K562 (cell line): ENCODE data around the gene ZPR1. TPM values are rescaled to one million over a fixed set of nuclear protein-coding genes. Genes with fewer than 3 reads are reported as not detected.

Source experiments
- ATAC-seq: fragments of 200-7000 bp; cut with Tn5 transposase; 3 replicates; pipeline ENCODE4 v1.9.1; 2020; ENCODE audit warnings: moderate library complexity
- BruUV-seq: library from RNA; stranded (reverse); fragments of 400-500 nt; replicated peaks from 2 replicates; lab custom pipeline; 2021; lab: Mats Ljungman, UMichigan
- CTCF ChIA-PET: fragments of 300-600 bp; formaldehyde crosslinking; extraction: SDS; loops from one replicate; lab custom pipeline; 2021; ENCODE audit warnings: low intra/inter-chr PET ratio; lab: Yijun Ruan, JAX
- POLR2A ChIA-PET: fragments of 300-600, 350-650 bp; sonication (Branson Sonifier 250); formaldehyde crosslinking; extraction: SDS; loops from one replicate; lab custom pipeline; 2021; ENCODE audit warnings: antibody characterized with exemption, inconsistent platforms; lab: Yijun Ruan, JAX
- DNase-seq, 4 experiments: peaks; one replicate each; pipeline versions ENCODE4 v3.0.0 to v3.0.0-alpha.2; 2011 to 2018; ENCODE audit warnings: low spot score in 3 of 4, mixed read lengths in 3 of 4; ENCODE audit errors: extremely low read depth in 1 of 4
- FAIRE-seq: peaks from 2 replicates; lab custom pipeline; 2011; peaks lifted over from hg19 to GRCh38; lab: Jason Lieb, UNC
- H2AFZ ChIP-seq: 2 replicates; pipeline ENCODE4 v1.6.0; 2011; ENCODE audit warnings: low read depth, low read length, control low read depth, inconsistent platforms
- H3K27ac ChIP-seq: fragments of 200-600 bp; 3 replicates; pipeline ENCODE4 v1.8.0; 2011; ENCODE audit warnings: low read depth, mild to moderate bottlenecking, control low read depth, inconsistent platforms, low read length, moderate library complexity, mixed read lengths; ENCODE audit errors: extremely low read depth
- H3K27me3 ChIP-seq, 2 experiments: fragments of 300-600 bp in 1 of 2; 2 replicates in 1 of 2; 3 replicates in 1 of 2; pipeline versions ENCODE4 v1.6.0 to v1.8.0; 2011; ENCODE audit warnings: inconsistent platforms in 2 of 2, low read length in 2 of 2, mild to moderate bottlenecking in 1 of 2, mixed read lengths in 1 of 2, moderate library complexity in 1 of 2; ENCODE audit not compliant: control insufficient read depth in 2 of 2, insufficient read depth in 2 of 2
- H3K36me3 ChIP-seq: fragments of 300-600 bp; 3 replicates; pipeline ENCODE4 v1.8.0; 2011; ENCODE audit warnings: mild to moderate bottlenecking, low read length, inconsistent platforms; ENCODE audit not compliant: control insufficient read depth, insufficient read depth
- H3K4me1 ChIP-seq, 2 experiments: fragments of 200-600 bp in 1 of 2; replicated peaks in 1 of 2; 2 replicates in 1 of 2; 3 replicates in 1 of 2; pipeline versions ENCODE4 v1.5.1 to v1.8.0; 2011; ENCODE audit warnings: inconsistent platforms in 2 of 2, low read length in 2 of 2, mild to moderate bottlenecking in 1 of 2, mixed read lengths in 1 of 2, moderate library complexity in 1 of 2; ENCODE audit not compliant: control insufficient read depth in 2 of 2, insufficient read depth in 2 of 2
- H3K4me2 ChIP-seq: 2 replicates; pipeline ENCODE4 v1.6.1; 2011; ENCODE audit warnings: low read length, control low read depth, inconsistent platforms, mixed read lengths; ENCODE audit not compliant: insufficient read depth
- H3K4me3 ChIP-seq: fragments of 200-600 bp; sonication (generic), shearing (Covaris generic); 2 replicates; pipeline ENCODE4 v1.5.1; 2016; ENCODE audit warnings: control low read depth, inconsistent platforms
- H3K79me2 ChIP-seq: fragments of 200-600 bp; 3 replicates; pipeline ENCODE4 v1.8.0; 2011; ENCODE audit warnings: low read length, inconsistent platforms; ENCODE audit not compliant: control insufficient read depth, insufficient read depth
- H3K9ac ChIP-seq, 2 experiments: 2 replicates each; pipeline versions ENCODE4 v1.6.0 to v1.6.1; 2011; ENCODE audit warnings: low read depth in 2 of 2, low read length in 2 of 2, control low read depth in 1 of 2, inconsistent platforms in 1 of 2, mild to moderate bottlenecking in 1 of 2, mixed read lengths in 1 of 2; ENCODE audit not compliant: insufficient read depth in 1 of 2
- H3K9me1 ChIP-seq: one replicate; pipeline ENCODE4 v1.6.0; 2011; ENCODE audit warnings: inconsistent platforms, mild to moderate bottlenecking, low read length, moderate library complexity; ENCODE audit not compliant: control insufficient read depth, insufficient read depth
- H3K9me3 ChIP-seq: replicated peaks from 2 replicates; pipeline ENCODE4 v1.5.1; 2011; ENCODE audit warnings: low read depth, low read length, inconsistent platforms; ENCODE audit not compliant: control insufficient read depth, insufficient read depth
- H4K20me1 ChIP-seq: replicated peaks from 2 replicates; pipeline ENCODE4 v1.6.1; 2011; ENCODE audit warnings: low read length, inconsistent platforms, mixed read lengths; ENCODE audit not compliant: control insufficient read depth, insufficient read depth
- BHLHE40 ChIP-seq: IDR thresholded peaks from 2 replicates; pipeline ENCODE4 v1.6.1; 2011; ENCODE audit warnings: low read length, improper control_type of control experiment
- C11orf30 ChIP-seq: fragments of 450-650 bp; IDR thresholded peaks from 2 replicates; pipeline ENCODE4 v1.6.1; 2016; ENCODE audit warnings: low read depth, mild to moderate bottlenecking
- HMG20A ChIP-seq: fragments of 450-650 bp; formaldehyde crosslinking; conservative IDR thresholded peaks from 2 replicates; pipeline ENCODE4 v1.4.0; 2020; ENCODE audit warnings: mild to moderate bottlenecking, mixed read lengths
- KDM1A ChIP-seq, 2 experiments: fragments of 450-650 bp; IDR thresholded peaks; 2 replicates each; pipeline ENCODE4 v1.6.1; 2016; ENCODE audit warnings: mild to moderate bottlenecking in 2 of 2
- KHSRP ChIP-seq: fragments of 450-650 bp; IDR thresholded peaks from 2 replicates; pipeline ENCODE4 v1.6.1; 2017
- MAFF ChIP-seq: IDR thresholded peaks from 2 replicates; pipeline ENCODE4 v1.6.1; 2012; ENCODE audit warnings: low read length, improper control_type of control experiment
- MAFG ChIP-seq: fragments of 450-650 bp; conservative IDR thresholded peaks from 2 replicates; pipeline ENCODE4 v1.6.1; 2016; ENCODE audit warnings: missing genetic modification characterization, missing compliant biosample characterization
- NFE2 ChIP-seq: IDR thresholded peaks from 2 replicates; pipeline ENCODE4 v1.6.1; 2014; ENCODE audit warnings: antibody characterized with exemption, low read depth
- RCOR1 ChIP-seq, 2 experiments: IDR thresholded peaks; 2 replicates each; pipeline ENCODE4 v1.6.1; 2012; ENCODE audit warnings: low read depth in 2 of 2, low read length in 2 of 2, borderline replicate concordance in 1 of 2, improper control_type of control experiment in 1 of 2
- STAG1 ChIP-seq: sonication (generic); formaldehyde crosslinking; IDR thresholded peaks from 2 replicates; pipeline ENCODE4 v1.5.0; 2020; ENCODE audit warnings: missing genetic modification reagents, borderline replicate concordance
- ZNF316 ChIP-seq: fragments of 450-650 bp; IDR thresholded peaks from 2 replicates; pipeline ENCODE4 v1.6.1; 2016
- ZNF644 ChIP-seq: fragments of 200-800 bp; sonication (Bioruptor generic); IDR thresholded peaks from 2 replicates; pipeline ENCODE4 v1.6.1; 2016; ENCODE audit warnings: low read depth, missing genetic modification characterization, missing compliant biosample characterization
- ZNF699 ChIP-seq: fragments of 250-450 bp; sonication (Bioruptor Pico); IDR thresholded peaks from 2 replicates; pipeline ENCODE4 v1.8.0; 2021; ENCODE audit warnings: mild to moderate bottlenecking, moderate library complexity; ENCODE audit not compliant: insufficient replicate concordance
- WGBS: fragments of 100-300 bp; shearing (Covaris generic); methylation state at CpG from one replicate; pipeline ENCODE4 v1.1.6; 2016; ENCODE audit warnings: low coverage, mixed read lengths; ENCODE audit not compliant: insufficient coverage; ENCODE audit errors: missing lambda C conversion rate; 5-methylcytosine and 5-hydroxymethylcytosine counted together
- in situ Hi-C: fragments of 300-500 bp; cut with MboI; formaldehyde crosslinking; loops from 4 replicates; pipeline ENCODE4 v1.15.0; 2018; ENCODE audit warnings: inconsistent platforms, mixed read lengths
- intact Hi-C: fragments of 100-400 bp; cut with micrococcal nuclease; formaldehyde crosslinking; loops from 2 replicates; pipeline ENCODE4 v1.14.2; 2022
- polyA plus RNA-seq, 8 experiments: library from polyadenylated mRNA; depleted of rRNA in 4 of 8; stranded (reverse) in 5 of 8; unstranded in 3 of 8; fragments of >200 nt; fragmentation: Nextera tagmentation in 2 of 8; fragmentation: Illumina TruSeq in 1 of 8; extraction: Ambion mirVana in 2 of 8; extraction: Trizol in 1 of 8; gene quantifications; 2 replicates each; pipeline versions ENCODE4 v1.2.1 to v1.2.3, GENCODE V29; 2011 to 2014; ENCODE audit warnings: inconsistent platforms in 1 of 8, missing spikeins in 1 of 8
- total RNA-seq, 7 experiments: library from RNA; depleted of rRNA in 6 of 7; stranded (reverse); fragments of >200 nt in 6 of 7; fragmentation: Illumina TruSeq in 2 of 7; extraction: Trizol in 2 of 7; gene quantifications; 2 replicates each; pipeline versions ENCODE4 v1.2.1 to v1.2.3, GENCODE V29; 2011 to 2021; ENCODE audit warnings: low replicate concordance in 1 of 7
- TF ChIP-seq, protein P1 (sequence below): IDR thresholded peaks from 3 replicates; pipeline ENCODE4 v1.6.1; 2011; ENCODE audit warnings: borderline replicate concordance, mild to moderate bottlenecking, moderate library complexity; ENCODE audit not compliant: insufficient read length; ENCODE audit errors: extremely low read depth
- TF ChIP-seq, protein P2 (sequence below): fragments of 450-650 bp; formaldehyde crosslinking; IDR thresholded peaks from 2 replicates; pipeline ENCODE4 v1.4.0; 2020; ENCODE audit warnings: mild to moderate bottlenecking, moderate library complexity

ZPR1 gene
- total and polyA plus RNA-seq, 9 of the 15 experiments (the other 6 are each of a cell fraction or from before 2014, with no cell fraction given), result 13.0 to 120 (median 83.8) TPM

DNA sequence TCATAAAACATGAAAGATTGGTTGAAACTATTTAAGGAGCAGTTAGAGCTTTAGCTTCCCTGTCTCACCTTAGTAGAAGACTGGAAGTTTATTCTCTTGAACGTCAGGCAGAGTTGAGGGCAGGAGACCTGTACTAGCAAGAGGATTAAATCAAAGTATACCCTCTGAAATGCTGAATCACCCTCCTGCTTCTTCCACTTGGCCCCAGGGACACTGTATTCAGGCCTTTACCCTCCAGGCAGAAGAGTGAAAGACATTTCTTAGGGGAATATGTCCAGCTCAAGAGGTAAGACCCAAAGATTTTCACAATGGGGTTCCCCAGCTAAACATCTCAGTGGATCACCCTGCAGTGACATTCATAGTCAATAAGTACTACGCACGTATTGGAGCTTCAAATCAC is 23.4 kb upstream of the ZPR1 start:
- no peak for DNase-seq
- H2AFZ ChIP-seq, result no peak overlapping the region
- peaks cover 0 to 7% of the 10 kb centered on the region in 2 experiments; a peak in 2 of 5 replicates for H3K4me1 ChIP-seq
- H3K4me3 ChIP-seq, result no peak overlapping the region
- H3K79me2 ChIP-seq, result no peaks in the 10 kb centered on the region
- no peaks in the 10 kb centered on the region for H3K9me3 ChIP-seq
- no peak for FAIRE-seq
- no peaks in the 10 kb centered on the region for H3K9me1 ChIP-seq
- no peak overlapping the region for H3K4me2 ChIP-seq
- ChIA-PET POLR2A (no interaction called here), CTCF (no interaction called here)
- H3K27ac ChIP-seq, result no peak overlapping the region
- no TSS peak for BruUV-seq
- TF ChIP-seq C11orf30, result peak; percentile 55; the same call in 1 of the 2 replicates
- TF ChIP-seq BHLHE40, result no peak
- TF ChIP-seq ZNF699, result no peak
- no peak for TF ChIP-seq STAG1
- TF ChIP-seq HMG20A, result no peak
- TF ChIP-seq, protein P1, sequence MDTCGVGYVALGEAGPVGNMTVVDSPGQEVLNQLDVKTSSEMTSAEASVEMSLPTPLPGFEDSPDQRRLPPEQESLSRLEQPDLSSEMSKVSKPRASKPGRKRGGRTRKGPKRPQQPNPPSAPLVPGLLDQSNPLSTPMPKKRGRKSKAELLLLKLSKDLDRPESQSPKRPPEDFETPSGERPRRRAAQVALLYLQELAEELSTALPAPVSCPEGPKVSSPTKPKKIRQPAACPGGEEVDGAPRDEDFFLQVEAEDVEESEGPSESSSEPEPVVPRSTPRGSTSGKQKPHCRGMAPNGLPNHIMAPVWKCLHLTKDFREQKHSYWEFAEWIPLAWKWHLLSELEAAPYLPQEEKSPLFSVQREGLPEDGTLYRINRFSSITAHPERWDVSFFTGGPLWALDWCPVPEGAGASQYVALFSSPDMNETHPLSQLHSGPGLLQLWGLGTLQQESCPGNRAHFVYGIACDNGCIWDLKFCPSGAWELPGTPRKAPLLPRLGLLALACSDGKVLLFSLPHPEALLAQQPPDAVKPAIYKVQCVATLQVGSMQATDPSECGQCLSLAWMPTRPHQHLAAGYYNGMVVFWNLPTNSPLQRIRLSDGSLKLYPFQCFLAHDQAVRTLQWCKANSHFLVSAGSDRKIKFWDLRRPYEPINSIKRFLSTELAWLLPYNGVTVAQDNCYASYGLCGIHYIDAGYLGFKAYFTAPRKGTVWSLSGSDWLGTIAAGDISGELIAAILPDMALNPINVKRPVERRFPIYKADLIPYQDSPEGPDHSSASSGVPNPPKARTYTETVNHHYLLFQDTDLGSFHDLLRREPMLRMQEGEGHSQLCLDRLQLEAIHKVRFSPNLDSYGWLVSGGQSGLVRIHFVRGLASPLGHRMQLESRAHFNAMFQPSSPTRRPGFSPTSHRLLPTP, result no peak
- peak in 1 of 2 experiments; percentile 26; a peak in 1 of 4 replicates for TF ChIP-seq KDM1A (IDR thresholded peaks at IDR 0.05)
- TF ChIP-seq MAFF, result peak; percentile 45; the same call in 1 of the 2 replicates
- 0 out of 2 replicates have a peak, but pooled peaks have one; percentile 17 for TF ChIP-seq ZNF316
- TF ChIP-seq ZNF644 (tag), result no peak
- TF ChIP-seq, protein P2, sequence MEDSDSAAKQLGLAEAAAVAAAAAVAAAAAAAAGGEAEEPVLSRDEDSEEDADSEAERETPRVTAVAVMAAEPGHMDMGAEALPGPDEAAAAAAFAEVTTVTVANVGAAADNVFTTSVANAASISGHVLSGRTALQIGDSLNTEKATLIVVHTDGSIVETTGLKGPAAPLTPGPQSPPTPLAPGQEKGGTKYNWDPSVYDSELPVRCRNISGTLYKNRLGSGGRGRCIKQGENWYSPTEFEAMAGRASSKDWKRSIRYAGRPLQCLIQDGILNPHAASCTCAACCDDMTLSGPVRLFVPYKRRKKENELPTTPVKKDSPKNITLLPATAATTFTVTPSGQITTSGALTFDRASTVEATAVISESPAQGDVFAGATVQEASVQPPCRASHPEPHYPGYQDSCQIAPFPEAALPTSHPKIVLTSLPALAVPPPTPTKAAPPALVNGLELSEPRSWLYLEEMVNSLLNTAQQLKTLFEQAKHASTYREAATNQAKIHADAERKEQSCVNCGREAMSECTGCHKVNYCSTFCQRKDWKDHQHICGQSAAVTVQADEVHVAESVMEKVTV (CRISPR knock-in tag), result no peak
- no peak for TF ChIP-seq KHSRP
- peak in 1 of 2 experiments; percentile 37; a peak in 1 of 4 replicates for TF ChIP-seq RCOR1 (IDR thresholded peaks at IDR 0.05; ENCODE audit: borderline replicate concordance in 1 of 2, low read depth in 2 of 2, low read length in 2 of 2)
- TF ChIP-seq NFE2, result peak; percentile 80
- TF ChIP-seq MAFG (tag), result peak; percentile 56; the same call in 1 of the 2 replicates
- WGBS, result 5% methylated on average over 3 of the region's 3 CpGs
- in situ Hi-C loops, result no loop called here
- H3K9ac ChIP-seq, result no peak overlapping the region
- H4K20me1 ChIP-seq, result no peaks in the 10 kb centered on the region; the same call in 1 of the 2 replicates
- intact Hi-C loops, result no loop called here
- H3K36me3 ChIP-seq, result no peaks in the 10 kb centered on the region
- peak; percentile 45; the same call in 2 of the 3 replicates for ATAC-seq
- peaks cover 4 to 14% of the 10 kb centered on the region in 2 experiments; a peak in 4 of 5 replicates for H3K27me3 ChIP-seq
